ENCODE results near the gene TCF25.
"Not testable (repeated sequence)": the region's sequence is repeated elsewhere in the genome, so short reads cannot be mapped to it uniquely, and the experiment has no call there.

TCF25 gene

DNA sequence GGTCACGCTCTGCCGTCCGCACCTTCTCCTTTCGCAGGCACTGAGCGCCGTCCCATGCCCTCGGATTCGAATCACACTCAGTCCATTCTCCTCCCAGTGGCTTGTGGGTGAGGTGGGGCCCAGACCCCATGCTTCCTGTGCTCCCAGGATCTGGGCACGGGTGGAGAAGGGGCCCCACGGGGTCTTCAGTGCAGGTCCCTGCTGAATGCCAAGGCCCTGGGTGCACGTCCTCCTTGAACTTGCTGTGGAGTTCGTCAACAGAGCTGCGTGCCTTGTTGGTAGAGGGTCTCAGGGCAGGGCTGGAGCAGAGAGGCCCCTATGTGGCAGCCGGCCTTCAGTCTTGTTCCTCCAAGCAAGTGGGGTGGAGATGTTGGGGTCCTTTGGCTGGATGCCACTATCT is 38.0 kb downstream of the TCF25 start:
- Histone ChIP-seq H3K4me1 (ENCODE audit: control insufficient read depth, insufficient read depth, low read length) (peaks cover 4% of the 10 kb centered on the region), H3K36me3 (ENCODE audit: insufficient read depth, low read length) (peaks cover 43% of the 10 kb centered on the region), H3K27me3 (ENCODE audit: control insufficient read depth, insufficient read depth, low read length) (no peaks in the 10 kb centered on the region)

DNA sequence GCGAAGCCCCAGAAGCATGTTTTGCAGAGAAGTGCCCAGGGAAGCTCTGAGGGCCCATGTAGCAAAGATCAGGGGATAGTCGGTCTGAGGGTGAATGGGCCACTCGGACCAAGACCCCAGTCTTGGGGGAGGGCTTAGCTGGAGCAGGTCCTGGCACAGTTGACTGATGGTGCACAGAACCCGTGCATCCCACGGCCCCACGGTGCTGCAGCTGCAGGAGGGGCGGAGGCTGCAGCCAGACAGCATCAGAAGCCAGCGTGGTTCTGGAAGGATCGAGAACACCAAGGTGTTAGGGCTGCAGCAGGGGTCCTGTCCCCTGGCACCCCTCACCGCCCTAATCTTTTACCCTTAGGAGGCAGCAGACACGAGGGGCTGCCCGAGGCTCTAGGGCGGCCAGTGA is 38.8 kb downstream of the TCF25 start:
- no peak overlapping the region for H3K9ac ChIP-seq (ENCODE audit: low read depth, low read length)
- H3K9me3 ChIP-seq (replicated peaks; ENCODE audit: low read length), result no peaks in the 10 kb centered on the region
- H3K27me3 ChIP-seq (ENCODE audit: control insufficient read depth, insufficient read depth, low read length), result no peaks in the 10 kb centered on the region
- H3K36me3 ChIP-seq (ENCODE audit: insufficient read depth, low read length), result peaks cover 36% of the 10 kb centered on the region
- H3K4me3 ChIP-seq (ENCODE audit: low read length), result no peak overlapping the region
- no peak overlapping the region for H3K4me2 ChIP-seq (ENCODE audit: low read length)
- H3K4me1 ChIP-seq (ENCODE audit: control insufficient read depth, insufficient read depth, low read length), result peaks cover 4% of the 10 kb centered on the region

More for the DNA sequence above, 38.0 kb downstream of the TCF25 start:
- Histone ChIP-seq H3K9me3 (replicated peaks; ENCODE audit: low read length) (no peaks in the 10 kb centered on the region), H3K9ac (ENCODE audit: low read depth, low read length) (no peak overlapping the region), H3K4me2 (ENCODE audit: low read length) (no peak overlapping the region), H3K4me3 (ENCODE audit: low read length) (no peak overlapping the region)

DNA sequence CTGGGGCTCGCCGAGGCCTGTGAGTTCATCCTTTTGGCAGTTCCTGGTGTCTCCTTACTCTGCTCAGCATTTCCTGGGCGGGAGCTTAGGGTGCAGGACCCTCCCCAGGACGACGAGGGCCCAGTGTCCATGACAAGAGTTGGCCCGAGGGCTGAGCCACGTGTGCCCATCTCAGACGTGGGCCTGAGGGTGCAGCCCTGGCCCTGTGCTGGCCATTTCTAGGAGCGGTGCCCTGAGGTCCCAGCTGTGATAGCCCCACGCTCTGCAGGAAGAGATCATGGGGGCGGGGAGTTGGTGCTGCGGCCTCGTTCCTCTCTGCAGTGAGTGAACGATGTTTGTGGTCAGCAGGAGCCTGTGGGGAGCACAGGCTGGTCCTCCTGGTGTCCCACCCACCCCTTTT is 39.2 kb downstream of the TCF25 start:
- Histone ChIP-seq H3K36me3 (ENCODE audit: insufficient read depth, low read length) (peaks cover 36% of the 10 kb centered on the region), H3K4me3 (ENCODE audit: low read length) (no peak overlapping the region), H3K4me1 (ENCODE audit: control insufficient read depth, insufficient read depth, low read length) (peaks cover 9% of the 10 kb centered on the region), H3K4me2 (ENCODE audit: low read length) (no peak overlapping the region), H3K27me3 (ENCODE audit: control insufficient read depth, insufficient read depth, low read length) (no peaks in the 10 kb centered on the region), H3K9ac (ENCODE audit: low read depth, low read length) (no peak overlapping the region), H3K9me3 (replicated peaks; ENCODE audit: low read length) (no peaks in the 10 kb centered on the region)

DNA sequence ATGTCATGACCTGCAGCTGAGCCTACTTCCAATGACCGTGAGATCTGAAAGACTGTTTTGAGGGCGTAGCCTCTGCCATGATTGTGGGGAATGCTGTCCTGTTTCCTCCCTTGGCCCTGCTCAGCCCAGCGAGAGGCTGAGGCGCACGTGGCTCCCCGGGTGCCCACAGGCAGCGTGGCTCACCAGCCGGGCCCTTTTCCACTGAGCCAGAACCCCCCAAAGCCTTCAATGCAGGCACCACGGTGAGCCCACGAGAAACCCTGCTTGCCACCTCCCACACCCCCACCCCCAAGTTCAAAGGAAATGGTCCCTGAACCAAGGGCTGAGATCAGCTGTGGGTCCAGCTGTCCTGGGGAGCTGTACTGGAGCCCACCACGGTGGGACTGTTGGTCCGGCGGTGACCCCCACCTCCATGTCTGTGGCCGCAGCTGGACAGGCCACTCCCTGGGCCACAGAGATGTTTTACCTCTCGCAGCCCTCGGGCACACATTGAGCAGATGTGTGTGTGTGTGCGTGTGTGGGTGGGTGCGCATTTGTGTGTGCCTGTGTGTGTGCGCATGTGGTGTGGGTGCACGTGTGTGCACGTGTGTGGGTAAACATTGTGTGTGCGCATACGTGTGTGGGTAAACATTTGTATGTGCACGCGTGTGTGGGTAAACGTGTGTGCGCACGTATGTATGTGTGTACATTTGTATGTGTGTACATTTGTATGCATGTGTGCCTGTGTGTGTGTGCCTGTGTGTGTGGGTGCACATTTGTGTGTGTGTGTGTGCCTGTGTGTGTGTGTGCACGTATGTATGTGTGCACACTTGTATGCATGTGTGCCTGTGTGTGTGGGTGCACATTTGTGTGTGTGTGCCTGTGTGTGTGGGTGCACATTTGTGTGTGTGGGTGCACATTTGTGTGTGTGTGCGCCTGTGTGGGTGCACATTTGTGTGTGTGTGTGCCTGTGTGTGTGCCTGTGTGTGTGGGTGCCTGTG is 40.3 kb downstream of the TCF25 start:
- Histone ChIP-seq H3K36me3 (ENCODE audit: insufficient read depth, low read length) (peaks cover 36% of the 10 kb centered on the region), H3K9ac (ENCODE audit: low read depth, low read length) (no peak overlapping the region), H3K27me3 (ENCODE audit: control insufficient read depth, insufficient read depth, low read length) (no peaks in the 10 kb centered on the region), H3K4me3 (ENCODE audit: low read length) (no peak overlapping the region), H3K4me2 (ENCODE audit: low read length) (no peak overlapping the region), H3K9me3 (replicated peaks; ENCODE audit: low read length) (no peaks in the 10 kb centered on the region), H3K4me1 (ENCODE audit: control insufficient read depth, insufficient read depth, low read length) (peaks cover 20% of the 10 kb centered on the region)

DNA sequence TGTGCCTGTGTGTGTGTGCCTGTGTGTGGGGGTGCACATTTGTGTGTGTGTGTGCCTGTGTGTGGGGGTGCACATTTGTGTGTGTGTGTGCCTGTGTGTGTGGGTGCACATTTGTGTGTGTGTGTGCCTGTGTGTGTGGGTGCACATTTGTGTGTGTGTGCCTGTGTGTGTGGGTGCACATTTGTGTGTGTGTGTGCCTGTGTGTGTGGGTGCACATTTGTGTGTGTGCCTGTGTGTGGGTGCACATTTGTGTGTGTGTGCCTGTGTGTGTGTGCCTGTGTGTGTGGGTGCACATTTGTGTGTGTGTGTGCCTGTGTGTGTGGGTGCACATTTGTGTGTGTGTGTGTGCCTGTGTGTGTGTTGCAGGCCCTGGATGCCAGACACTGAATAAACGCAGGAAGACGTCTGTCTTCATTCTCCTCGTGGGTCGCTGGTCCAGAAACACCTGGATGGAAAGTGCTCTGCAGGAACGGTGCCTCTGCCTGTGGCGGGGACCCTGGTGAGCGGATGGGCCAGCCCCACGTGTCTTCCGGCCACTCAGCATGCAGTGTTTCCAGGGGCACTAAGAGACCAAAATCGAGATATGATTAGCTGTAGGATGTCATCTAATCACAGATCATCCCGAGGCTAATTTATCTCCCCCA is 41.4 kb downstream of the TCF25 start:
- not testable (repeated sequence) for H3K4me3 ChIP-seq (ENCODE audit: low read length); H3K4me2 ChIP-seq (ENCODE audit: low read length); H3K9ac ChIP-seq (ENCODE audit: low read depth, low read length); H3K9me3 ChIP-seq (replicated peaks; ENCODE audit: low read length); H3K27me3 ChIP-seq (ENCODE audit: control insufficient read depth, insufficient read depth, low read length)
- peaks cover 27% of the 10 kb centered on the region for H3K36me3 ChIP-seq (ENCODE audit: insufficient read depth, low read length)
- peaks cover 31% of the 10 kb centered on the region for H3K4me1 ChIP-seq (ENCODE audit: control insufficient read depth, insufficient read depth, low read length)

DNA sequence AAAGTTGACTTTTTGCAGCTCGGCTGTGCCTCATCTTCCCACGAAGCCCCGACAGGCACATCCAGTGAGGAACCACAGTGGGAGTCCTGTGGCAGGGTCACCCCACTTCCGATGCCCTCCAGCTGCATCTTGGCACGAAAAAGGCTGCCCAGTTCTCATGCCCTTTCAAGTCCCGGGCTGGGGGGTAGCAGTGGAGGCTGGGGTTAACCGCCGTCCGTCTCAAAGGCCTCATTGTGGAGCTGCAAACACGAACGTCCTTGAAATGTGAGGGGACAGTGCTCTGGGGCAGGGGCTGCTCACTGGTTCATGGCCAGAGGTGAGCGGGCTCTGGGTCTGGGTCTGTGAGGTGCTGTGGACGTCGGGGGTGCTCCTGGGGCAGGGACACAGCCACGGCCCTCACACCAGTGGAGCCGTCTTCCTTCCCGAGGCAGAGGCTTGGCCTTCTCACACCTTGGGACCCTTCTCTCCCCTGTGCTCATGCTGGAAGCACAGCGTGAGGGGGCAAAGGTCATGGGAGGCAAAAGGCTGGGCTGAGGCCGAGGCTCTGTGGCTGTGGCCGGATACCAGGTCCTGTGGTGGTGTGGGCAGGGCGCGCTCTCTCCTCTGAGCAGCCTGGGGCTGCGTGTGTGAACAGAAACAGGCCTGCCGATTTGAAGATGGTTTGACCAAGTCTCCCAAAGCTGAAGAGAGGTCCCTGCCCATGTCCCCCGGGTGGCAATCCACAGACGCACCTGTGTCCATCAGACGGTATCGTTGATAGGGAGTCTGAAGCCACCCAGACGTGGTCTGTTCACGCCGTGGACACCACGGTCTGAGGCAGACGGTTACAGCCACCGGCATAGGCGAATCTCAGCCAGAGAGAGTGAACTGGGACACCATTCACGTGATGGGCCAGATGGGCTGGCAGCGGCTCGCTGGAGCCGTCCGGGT is 42.2 kb downstream of the TCF25 start:
- no peak overlapping the region for H3K4me3 ChIP-seq (ENCODE audit: low read length)
- peaks cover 35% of the 10 kb centered on the region for H3K4me1 ChIP-seq (ENCODE audit: control insufficient read depth, insufficient read depth, low read length)
- no peak overlapping the region for H3K9ac ChIP-seq (ENCODE audit: low read depth, low read length)
- no peaks in the 10 kb centered on the region for H3K9me3 ChIP-seq (replicated peaks; ENCODE audit: low read length)
- no peak overlapping the region for H3K4me2 ChIP-seq (ENCODE audit: low read length)
- no peaks in the 10 kb centered on the region for H3K27me3 ChIP-seq (ENCODE audit: control insufficient read depth, insufficient read depth, low read length)
- peaks cover 20% of the 10 kb centered on the region for H3K36me3 ChIP-seq (ENCODE audit: insufficient read depth, low read length)

DNA sequence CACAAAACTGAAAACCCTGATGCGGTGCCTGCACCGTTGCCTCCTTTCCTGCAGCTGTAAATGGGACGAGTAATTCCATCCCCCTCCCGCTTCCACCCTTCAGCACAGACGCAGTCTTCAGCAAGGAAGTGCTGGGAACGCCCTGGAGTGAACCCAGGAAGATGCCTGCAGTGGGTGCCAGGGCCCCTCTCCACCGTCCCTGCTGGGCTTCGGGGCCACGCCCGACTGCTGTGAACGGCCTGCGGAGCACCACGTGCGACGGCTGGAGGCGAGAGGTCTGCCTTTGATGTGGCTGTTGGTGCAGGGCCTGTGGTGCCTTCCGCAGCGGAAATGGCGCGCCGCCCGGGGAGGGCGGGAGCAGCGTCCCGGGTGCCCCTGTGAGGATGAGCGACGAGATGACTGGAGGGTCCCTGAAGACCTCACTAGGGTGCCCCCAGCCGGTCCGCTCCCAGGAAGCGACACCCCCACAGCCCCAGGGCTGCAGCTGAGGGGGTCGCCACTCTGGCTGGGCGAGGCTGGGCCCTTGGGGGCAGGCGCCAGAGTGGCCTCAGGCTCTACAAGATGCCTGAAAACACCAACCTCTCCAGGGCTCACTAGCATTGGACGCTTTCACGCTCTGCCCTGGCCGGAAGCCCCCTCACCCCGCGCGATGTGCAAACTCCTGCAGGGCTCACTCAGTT is 44.5 kb downstream of the TCF25 start:
- Histone ChIP-seq H3K9ac (ENCODE audit: low read depth, low read length) (peak overlapping the region; percentile 55), H3K4me3 (ENCODE audit: low read length) (peak overlapping the region; percentile 67), H3K36me3 (ENCODE audit: insufficient read depth, low read length) (no peaks in the 10 kb centered on the region), H3K27me3 (ENCODE audit: control insufficient read depth, insufficient read depth, low read length) (no peaks in the 10 kb centered on the region), H3K9me3 (replicated peaks; ENCODE audit: low read length) (no peaks in the 10 kb centered on the region), H3K4me1 (ENCODE audit: control insufficient read depth, insufficient read depth, low read length) (peaks cover 51% of the 10 kb centered on the region), H3K4me2 (ENCODE audit: low read length) (peak overlapping the region; percentile 84)

DNA sequence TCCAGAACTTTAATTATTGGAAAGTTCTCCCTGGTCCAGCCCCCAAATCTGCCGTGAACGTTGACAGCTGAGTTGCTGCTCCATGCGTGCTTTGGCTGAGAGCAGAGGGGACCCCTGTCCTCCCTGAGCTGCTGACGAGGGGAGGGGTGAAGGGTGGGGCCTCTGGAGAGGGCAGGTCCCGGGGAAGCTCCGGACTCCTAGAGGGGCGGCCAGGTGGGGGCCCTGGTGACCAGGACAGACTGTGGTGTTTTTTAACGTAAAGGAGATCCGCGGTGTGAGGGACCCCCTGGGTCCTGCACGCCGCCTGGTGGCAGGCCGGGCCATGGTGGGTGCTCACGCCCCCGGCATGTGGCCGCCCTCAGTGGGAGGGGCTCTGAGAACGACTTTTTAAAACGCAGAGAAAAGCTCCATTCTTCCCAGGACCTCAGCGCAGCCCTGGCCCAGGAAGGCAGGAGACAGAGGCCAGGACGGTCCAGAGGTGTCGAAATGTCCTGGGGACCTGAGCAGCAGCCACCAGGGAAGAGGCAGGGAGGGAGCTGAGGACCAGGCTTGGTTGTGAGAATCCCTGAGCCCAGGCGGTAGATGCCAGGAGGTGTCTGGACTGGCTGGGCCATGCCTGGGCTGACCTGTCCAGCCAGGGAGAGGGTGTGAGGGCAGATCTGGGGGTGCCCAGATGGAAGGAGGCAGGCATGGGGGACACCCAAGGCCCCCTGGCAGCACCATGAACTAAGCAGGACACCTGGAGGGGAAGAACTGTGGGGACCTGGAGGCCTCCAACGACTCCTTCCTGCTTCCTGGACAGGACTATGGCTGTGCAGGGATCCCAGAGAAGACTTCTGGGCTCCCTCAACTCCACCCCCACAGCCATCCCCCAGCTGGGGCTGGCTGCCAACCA is 45.3 kb downstream of the TCF25 start, which contains the start of gene MC1R:
Gene MC1R (plus strand): TSS at position 410 of the 895 bp plus-strand sequence. CDS start 397 bp downstream, at position 807.
- Histone ChIP-seq H3K9ac (ENCODE audit: low read depth, low read length) (peak within 1 kb of the TSS; percentile 55), H3K27me3 (ENCODE audit: control insufficient read depth, insufficient read depth, low read length) (no peaks in the 10 kb centered on the region), H3K9me3 (replicated peaks; ENCODE audit: low read length) (no peaks in the 10 kb centered on the region), H3K36me3 (ENCODE audit: insufficient read depth, low read length) (no peaks in the 10 kb centered on the region), H3K4me3 (ENCODE audit: low read length) (peak within 1 kb of the TSS; percentile 67), H3K4me1 (ENCODE audit: control insufficient read depth, insufficient read depth, low read length) (peaks cover 51% of the 10 kb centered on the region), H3K4me2 (ENCODE audit: low read length) (peak within 1 kb of the TSS; percentile 84)

DNA sequence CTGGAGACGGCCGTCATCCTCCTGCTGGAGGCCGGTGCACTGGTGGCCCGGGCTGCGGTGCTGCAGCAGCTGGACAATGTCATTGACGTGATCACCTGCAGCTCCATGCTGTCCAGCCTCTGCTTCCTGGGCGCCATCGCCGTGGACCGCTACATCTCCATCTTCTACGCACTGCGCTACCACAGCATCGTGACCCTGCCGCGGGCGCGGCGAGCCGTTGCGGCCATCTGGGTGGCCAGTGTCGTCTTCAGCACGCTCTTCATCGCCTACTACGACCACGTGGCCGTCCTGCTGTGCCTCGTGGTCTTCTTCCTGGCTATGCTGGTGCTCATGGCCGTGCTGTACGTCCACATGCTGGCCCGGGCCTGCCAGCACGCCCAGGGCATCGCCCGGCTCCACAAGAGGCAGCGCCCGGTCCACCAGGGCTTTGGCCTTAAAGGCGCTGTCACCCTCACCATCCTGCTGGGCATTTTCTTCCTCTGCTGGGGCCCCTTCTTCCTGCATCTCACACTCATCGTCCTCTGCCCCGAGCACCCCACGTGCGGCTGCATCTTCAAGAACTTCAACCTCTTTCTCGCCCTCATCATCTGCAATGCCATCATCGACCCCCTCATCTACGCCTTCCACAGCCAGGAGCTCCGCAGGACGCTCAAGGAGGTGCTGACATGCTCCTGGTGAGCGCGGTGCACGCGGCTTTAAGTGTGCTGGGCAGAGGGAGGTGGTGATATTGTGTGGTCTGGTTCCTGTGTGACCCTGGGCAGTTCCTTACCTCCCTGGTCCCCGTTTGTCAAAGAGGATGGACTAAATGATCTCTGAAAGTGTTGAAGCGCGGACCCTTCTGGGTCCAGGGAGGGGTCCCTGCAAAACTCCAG is 46.4 kb downstream of the TCF25 start:
- peaks cover 51% of the 10 kb centered on the region for H3K4me1 ChIP-seq (ENCODE audit: control insufficient read depth, insufficient read depth, low read length)
- no peaks in the 10 kb centered on the region for H3K36me3 ChIP-seq (ENCODE audit: insufficient read depth, low read length)
- peak overlapping the region; percentile 99 for H3K4me2 ChIP-seq (ENCODE audit: low read length)
- H3K4me3 ChIP-seq (ENCODE audit: low read length), result no peak overlapping the region
- H3K9ac ChIP-seq (ENCODE audit: low read depth, low read length), result no peak overlapping the region
- H3K27me3 ChIP-seq (ENCODE audit: control insufficient read depth, insufficient read depth, low read length), result no peaks in the 10 kb centered on the region
- no peaks in the 10 kb centered on the region for H3K9me3 ChIP-seq (replicated peaks; ENCODE audit: low read length)

All from skeletal muscle satellite cell (primary cell).